HG02884 (cell line): ENCODE results near the gene KLK15.

Source experiments
- ATAC-seq: cut with Tn5 transposase; IDR thresholded peaks from one replicate; pipeline ENCODE4 v1.9.1; 2021; ENCODE audit warnings: mild to moderate bottlenecking, moderate library complexity; ENCODE audit not compliant: unreplicated experiment

KLK15 gene, protein sequence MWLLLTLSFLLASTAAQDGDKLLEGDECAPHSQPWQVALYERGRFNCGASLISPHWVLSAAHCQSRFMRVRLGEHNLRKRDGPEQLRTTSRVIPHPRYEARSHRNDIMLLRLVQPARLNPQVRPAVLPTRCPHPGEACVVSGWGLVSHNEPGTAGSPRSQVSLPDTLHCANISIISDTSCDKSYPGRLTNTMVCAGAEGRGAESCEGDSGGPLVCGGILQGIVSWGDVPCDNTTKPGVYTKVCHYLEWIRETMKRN

DNA sequence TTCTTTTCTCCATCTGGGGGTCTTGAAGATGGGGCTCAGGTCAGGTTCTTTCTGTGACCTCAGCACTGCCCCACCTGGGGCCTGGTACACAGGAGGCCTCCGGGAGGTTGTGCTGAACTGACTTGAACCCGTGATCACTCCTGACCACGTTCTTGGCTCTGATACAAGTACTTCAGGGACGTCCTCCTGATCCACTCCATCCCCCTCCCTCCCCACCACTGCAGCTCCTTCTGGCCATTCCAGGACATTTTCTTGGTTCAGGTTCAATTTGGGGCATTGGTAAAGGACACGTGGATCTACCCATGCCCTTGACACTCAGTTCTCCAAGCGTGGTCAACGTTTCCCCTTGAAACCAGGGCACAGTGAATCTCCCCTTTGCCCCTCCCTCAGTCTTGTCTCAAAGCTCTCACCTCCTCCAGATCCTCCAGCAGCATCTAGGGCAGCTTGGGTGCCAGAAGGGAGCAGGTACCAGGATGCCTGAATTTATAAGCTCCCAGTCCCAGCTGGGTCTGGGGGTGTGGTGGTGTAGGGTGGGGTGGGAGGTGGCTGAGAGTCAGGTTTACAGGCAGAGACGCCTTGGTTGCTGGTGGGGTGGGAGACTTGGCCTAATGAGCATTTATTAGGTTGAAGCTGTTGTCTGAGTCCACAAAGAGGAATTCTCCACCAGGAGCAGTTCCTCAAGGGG lies at the start of gene KLK15:
Gene KLK15 (minus strand): TSS at position 458 of the 685 bp plus-strand sequence. CDS start 2,082 bp downstream, outside the sequence.
- ATAC-seq = no peak

DNA sequence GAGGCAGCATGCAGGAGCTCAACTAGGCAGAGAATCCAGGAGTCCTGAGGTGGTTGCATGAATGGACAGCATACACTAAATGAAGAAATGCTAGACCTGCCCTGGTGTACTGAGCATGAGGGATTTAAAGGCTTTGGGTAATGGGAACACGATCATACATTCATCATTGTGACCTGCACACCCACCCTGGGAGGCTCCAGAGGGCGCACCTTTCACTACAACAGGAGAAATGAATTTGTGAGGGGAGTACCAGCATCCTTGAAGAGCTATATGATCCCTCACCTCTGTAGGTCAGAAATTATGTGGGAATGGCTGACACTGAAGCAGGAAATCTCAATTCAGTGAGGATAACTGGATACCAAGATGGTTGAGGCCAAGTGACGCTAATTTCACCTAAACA lies 48.8 kb upstream of the KLK15 start:
- ATAC-seq = no peak

DNA sequence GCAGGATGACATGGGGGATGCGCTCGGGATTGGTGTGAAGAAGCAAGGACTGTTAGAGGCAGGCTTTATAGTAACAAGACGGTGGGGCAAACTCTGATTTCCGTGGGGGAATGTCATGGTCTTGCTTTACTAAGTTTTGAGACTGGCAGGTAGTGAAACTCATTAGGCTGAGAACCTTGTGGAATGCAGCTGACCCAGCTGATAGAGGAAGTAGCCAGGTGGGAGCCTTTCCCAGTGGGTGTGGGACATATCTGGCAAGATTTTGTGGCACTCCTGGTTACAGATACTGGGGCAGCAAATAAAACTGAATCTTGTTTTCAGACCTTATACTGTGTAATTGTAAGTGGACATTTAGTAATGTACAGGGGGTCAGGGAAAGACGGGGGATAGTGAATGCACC lies 46.9 kb upstream of the KLK15 start:
- no peak for ATAC-seq

DNA sequence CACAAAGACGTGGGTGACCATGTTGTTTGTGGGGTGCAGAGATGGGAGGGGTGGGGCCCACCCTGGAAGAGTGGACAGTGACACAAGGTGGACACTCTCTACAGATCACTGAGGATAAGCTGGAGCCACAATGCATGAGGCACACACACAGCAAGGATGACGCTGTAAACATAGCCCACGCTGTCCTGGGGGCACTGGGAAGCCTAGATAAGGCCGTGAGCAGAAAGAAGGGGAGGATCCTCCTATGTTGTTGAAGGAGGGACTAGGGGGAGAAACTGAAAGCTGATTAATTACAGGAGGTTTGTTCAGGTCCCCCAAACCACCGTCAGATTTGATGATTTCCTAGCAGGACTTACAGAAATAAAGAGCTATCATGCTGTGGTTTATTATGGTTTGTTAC lies 45.5 kb upstream of the KLK15 start:
- ATAC-seq = no peak

DNA sequence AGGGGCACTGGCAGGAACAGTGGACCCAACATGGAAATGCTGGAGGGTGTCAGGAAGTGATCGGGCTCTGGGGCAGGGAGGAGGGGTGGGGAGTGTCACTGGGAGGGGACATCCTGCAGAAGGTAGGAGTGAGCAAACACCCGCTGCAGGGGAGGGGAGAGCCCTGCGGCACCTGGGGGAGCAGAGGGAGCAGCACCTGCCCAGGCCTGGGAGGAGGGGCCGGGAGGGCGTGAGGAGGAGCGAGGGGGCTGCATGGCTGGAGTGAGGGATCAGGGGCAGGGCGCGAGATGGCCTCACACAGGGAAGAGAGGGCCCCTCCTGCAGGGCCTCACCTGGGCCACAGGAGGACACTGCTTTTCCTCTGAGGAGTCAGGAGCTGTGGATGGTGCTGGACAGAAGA lies 44.0 kb upstream of the KLK15 start:
- no peak for ATAC-seq

DNA sequence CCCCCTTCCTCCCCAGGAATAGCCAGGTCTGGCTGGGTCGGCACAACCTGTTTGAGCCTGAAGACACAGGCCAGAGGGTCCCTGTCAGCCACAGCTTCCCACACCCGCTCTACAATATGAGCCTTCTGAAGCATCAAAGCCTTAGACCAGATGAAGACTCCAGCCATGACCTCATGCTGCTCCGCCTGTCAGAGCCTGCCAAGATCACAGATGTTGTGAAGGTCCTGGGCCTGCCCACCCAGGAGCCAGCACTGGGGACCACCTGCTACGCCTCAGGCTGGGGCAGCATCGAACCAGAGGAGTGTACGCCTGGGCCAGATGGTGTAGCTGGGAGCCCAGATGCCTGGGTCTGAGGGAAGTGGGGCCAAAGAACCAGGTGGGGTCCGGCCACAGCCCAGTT lies 43.1 kb upstream of the KLK15 start:
- ATAC-seq = no peak

DNA sequence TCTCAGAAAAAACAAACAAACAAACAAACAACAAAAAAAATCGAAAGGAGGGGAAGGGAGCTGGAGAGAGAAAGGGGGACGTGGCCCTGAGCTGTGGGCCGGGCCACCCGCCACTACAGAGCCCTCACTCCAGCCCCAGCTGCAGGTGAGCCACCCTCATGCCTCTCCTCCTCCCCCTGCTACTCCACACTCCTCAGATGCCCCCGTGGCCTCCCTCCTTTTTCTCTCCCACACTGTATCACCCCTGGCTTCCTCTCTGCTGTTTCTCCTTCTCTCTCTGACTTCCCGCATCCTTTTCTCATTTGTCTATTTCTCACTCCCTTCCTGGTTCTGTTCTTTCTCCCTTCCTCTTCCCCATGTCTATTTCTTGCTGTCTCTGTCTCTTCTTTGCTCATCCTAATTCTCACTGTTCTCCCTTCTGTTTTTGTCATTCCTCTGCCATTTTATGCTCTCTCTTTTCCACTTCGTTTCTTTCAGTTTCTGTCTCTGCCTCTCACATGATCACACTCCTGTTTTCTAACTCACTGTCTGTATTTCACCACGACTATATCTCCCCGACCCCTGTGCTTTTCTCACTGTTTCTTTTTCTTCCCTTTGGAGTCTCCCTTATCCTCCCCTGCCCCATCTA lies 42.5 kb upstream of the KLK15 start:
- ATAC-seq = no peak

DNA sequence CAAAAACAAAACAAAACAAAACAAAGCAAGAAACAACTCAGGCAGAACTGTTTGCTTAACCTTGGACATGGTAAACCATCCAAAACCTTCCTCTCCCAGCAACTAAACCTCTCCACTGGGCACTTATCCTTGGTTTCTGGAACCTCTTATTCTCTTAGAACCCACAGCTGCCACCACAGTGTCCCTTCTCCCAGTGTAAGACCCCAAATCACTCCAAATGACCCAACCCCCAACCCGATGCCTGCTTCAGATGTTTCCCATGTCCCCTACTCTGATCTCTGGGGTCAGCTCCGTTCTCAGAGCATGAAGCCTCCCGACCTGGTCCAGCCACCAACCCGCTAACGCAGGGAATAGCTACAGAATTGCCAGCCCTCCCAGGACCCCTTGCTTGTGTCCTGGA lies 40.8 kb upstream of the KLK15 start:
- no peak for ATAC-seq

DNA sequence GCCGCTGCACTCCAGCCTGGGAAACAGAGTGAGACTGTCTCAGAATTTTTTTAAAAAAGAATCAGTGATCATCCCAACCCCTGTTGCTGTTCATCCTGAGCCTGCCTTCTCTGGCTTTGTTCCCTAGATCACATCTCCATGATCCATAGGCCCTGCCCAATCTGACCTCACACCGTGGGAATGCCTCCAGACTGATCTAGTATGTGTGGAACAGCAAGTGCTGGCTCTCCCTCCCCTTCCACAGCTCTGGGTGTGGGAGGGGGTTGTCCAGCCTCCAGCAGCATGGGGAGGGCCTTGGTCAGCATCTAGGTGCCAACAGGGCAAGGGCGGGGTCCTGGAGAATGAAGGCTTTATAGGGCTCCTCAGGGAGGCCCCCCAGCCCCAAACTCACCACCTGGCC lies 39.7 kb upstream of the KLK15 start, which contains the start of gene KLK2:
Gene KLK2 (plus strand): TSS at position 384 of the 400 bp plus-strand sequence. CDS start 35 bp downstream, outside the sequence.
- ATAC-seq = no peak

DNA sequence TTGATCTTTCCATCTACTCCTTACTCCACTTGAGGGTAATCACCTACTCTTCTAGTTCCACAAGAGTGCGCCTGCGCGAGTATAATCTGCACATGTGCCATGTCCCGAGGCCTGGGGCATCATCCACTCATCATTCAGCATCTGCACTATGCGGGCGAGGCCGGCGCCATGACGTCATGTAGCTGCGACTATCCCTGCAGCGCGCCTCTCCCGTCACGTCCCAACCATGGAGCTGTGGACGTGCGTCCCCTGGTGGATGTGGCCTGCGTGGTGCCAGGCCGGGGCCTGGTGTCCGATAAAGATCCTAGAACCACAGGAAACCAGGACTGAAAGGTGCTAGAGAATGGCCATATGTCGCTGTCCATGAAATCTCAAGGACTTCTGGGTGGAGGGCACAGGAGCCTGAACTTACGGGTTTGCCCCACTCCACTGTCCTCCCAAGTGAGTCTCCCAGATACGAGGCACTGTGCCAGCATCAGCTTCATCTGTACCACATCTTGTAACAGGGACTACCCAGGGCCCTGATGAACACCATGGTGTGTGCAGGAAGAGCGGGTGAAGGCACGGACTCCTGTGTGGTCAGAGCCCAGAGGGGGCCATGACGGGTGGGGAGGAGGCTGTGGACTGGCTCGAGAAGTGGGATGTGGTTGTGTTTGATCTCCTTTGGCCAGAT lies 37.2 kb upstream of the KLK15 start:
- ATAC-seq = no peak

DNA sequence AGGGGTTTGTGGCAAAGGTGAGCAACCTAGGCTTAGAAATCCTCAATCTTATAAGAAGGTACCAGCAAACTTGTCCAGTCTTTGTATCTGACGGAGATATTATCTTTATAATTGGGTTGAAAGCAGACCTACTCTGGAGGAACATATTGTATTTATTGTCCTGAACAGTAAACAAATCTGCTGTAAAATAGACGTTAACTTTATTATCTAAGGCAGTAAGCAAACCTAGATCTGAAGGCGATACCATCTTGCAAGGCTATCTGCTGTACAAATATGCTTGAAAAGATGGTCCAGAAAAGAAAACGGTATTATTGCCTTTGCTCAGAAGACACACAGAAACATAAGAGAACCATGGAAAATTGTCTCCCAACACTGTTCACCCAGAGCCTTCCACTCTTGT lies 36.1 kb upstream of the KLK15 start:
- ATAC-seq = no peak

DNA sequence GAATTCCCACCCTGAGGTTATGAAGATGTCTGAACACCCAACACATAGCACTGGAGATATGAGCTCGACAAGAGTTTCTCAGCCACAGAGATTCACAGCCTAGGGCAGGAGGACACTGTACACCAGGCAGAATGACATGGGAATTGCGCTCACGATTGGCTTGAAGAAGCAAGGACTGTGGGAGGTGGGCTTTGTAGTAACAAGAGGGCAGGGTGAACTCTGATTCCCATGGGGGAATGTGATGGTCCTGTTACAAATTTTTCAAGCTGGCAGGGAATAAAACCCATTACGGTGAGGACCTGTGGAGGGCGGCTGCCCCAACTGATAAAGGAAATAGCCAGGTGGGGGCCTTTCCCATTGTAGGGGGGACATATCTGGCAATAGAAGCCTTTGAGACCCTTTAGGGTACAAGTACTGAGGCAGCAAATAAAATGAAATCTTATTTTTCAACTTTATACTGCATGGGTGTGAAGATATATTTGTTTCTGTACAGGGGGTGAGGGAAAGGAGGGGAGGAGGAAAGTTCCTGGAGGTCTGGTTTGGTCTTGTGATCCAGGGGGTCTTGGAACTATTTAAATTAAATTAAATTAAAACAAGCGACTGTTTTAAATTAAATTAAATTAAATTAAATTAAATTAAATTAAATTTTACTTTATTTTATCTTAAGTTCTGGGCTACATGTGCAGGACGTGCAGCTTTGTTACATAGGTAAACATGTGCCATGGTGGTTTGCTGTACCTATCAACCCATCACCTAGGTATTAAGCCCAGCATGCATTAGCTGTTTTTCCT lies 28.3 kb upstream of the KLK15 start:
- no peak for ATAC-seq

DNA sequence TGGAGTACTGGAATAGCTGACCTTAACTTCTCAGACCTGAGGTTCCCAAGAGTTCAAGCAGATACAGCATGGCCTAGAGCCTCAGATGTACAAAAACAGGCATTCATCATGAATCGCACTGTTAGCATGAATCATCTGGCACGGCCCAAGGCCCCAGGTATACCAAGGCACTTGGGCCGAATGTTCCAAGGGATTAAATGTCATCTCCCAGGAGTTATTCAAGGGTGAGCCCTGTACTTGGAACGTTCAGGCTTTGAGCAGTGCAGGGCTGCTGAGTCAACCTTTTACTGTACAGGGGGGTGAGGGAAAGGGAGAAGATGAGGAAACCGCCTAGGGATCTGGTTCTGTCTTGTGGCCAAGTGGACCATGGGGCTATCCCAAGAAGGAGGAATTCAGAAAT lies 27.6 kb upstream of the KLK15 start:
- ATAC-seq = no peak

DNA sequence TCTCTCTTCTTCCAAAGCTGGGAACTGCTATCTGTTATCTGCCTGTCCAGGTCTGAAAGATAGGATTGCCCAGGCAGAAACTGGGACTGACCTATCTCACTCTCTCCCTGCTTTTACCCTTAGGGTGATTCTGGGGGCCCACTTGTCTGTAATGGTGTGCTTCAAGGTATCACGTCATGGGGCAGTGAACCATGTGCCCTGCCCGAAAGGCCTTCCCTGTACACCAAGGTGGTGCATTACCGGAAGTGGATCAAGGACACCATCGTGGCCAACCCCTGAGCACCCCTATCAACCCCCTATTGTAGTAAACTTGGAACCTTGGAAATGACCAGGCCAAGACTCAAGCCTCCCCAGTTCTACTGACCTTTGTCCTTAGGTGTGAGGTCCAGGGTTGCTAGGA lies 26.5 kb upstream of the KLK15 start:
- no peak for ATAC-seq

DNA sequence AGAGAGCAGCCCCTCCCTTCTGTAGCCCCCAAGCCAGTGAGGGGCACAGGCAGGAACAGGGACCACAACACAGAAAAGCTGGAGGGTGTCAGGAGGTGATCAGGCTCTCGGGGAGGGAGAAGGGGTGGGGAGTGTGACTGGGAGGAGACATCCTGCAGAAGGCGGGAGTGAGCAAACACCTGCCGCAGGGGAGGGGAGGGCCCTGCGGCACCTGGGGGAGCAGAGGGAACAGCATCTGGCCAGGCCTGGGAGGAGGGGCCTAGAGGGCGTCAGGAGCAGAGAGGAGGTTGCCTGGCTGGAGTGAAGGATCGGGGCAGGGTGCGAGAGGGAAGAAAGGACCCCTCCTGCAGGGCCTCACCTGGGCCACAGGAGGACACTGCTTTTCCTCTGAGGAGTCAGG lies 25.5 kb upstream of the KLK15 start:
- no peak for ATAC-seq

DNA sequence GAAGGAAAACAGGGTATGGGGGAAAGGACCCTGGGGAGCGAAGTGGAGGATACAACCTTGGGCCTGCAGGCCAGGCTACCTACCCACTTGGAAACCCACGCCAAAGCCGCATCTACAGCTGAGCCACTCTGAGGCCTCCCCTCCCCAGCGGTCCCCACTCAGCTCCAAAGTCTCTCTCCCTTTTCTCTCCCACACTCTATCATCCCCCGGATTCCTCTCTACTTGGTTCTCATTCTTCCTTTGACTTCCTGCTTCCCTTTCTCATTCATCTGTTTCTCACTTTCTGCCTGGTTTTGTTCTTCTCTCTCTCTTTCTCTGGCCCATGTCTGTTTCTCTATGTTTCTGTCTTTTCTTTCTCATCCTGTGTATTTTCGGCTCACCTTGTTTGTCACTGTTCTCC lies 24.0 kb upstream of the KLK15 start:
- no peak for ATAC-seq

DNA sequence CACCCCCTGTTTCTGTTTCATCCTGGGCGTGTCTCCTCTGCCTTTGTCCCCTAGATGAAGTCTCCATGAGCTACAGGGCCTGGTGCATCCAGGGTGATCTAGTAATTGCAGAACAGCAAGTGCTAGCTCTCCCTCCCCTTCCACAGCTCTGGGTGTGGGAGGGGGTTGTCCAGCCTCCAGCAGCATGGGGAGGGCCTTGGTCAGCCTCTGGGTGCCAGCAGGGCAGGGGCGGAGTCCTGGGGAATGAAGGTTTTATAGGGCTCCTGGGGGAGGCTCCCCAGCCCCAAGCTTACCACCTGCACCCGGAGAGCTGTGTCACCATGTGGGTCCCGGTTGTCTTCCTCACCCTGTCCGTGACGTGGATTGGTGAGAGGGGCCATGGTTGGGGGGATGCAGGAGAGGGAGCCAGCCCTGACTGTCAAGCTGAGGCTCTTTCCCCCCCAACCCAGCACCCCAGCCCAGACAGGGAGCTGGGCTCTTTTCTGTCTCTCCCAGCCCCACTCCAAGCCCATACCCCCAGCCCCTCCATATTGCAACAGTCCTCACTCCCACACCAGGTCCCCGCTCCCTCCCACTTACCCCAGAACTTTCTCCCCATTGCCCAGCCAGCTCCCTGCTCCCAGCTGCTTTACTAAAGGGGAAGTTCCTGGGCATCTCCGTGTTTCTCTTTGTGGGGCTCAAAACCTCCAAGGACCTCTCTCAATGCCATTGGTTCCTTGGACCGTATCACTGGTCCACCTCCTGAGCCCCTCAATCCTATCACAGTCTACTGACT lies 21.4 kb upstream of the KLK15 start, which contains the start of gene KLK3:
Gene KLK3 (plus strand): TSS at position 280 of the 775 bp plus-strand sequence. CDS start 41 bp downstream, at position 321.
- no peak for ATAC-seq

DNA sequence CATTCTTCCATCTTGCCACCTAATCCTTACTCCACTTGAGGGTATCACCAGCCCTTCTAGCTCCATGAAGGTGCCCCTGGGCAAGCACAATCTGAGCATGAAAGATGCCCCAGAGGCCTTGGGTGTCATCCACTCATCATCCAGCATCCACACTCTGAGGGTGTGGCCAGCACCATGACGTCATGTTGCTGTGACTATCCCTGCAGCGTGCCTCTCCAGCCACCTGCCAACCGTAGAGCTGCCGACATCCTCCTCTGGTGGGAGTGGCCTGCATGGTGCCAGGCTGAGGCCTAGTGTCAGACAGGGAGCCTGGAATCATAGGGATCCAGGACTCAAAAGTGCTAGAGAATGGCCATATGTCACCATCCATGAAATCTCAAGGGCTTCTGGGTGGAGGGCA lies 18.2 kb upstream of the KLK15 start:
- ATAC-seq = no peak

DNA sequence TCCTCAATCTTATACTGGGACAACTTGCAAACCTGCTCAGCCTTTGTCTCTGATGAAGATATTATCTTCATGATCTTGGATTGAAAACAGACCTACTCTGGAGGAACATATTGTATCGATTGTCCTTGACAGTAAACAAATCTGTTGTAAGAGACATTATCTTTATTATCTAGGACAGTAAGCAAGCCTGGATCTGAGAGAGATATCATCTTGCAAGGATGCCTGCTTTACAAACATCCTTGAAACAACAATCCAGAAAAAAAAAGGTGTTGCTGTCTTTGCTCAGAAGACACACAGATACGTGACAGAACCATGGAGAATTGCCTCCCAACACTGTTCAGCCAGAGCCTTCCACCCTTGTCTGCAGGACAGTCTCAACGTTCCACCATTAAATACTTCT lies 17.4 kb upstream of the KLK15 start:
- ATAC-seq = no peak
